Naive thymus-derived CD8-positive, alpha-beta T cell (primary cell): Measurements from ENCODE around the gene GATA5. TPM values are rescaled to one million over a fixed set of nuclear protein-coding genes. Genes with fewer than 3 reads are reported as not detected.

Experiments used
- ATAC-seq, 2 donors: fragments of 150-1000 bp; cut with Tn5 transposase in 1 of 2; sonication (Bioruptor Pico), chemical (Tn5 transposase) in 1 of 2; 1 replicate in 1 of 2; 2 replicates in 1 of 2; pipeline ENCODE4 v1.10.0; 2021; ENCODE audit warnings: mild to moderate bottlenecking in 2 of 2, moderate library complexity in 2 of 2
- POLR2A ChIA-PET: fragments of 350-600 bp; sonication (Branson Sonifier 250); formaldehyde crosslinking; loops from one replicate; lab custom pipeline; 2021; ENCODE audit warnings: antibody characterized with exemption; lab: Charles Lee
- DNase-seq, 10 donors: peaks; one replicate each; pipeline versions ENCODE4 v3.0.0 to v3.0.0-alpha.2; 2020 to 2022
- H3K27ac Mint-ChIP-seq, 10 donors: one replicate each; pipeline ENCODE4 v1.8.0; 2020 to 2022; ENCODE audit warnings: mild to moderate bottlenecking in 10 of 10, mixed read lengths in 10 of 10, moderate library complexity in 4 of 10, inconsistent platforms in 1 of 10
- H3K27me3 Mint-ChIP-seq, 5 donors: one replicate each; pipeline ENCODE4 v1.8.0; 2021 to 2022; ENCODE audit warnings: mixed read lengths in 5 of 5
- H3K36me3 Mint-ChIP-seq, 3 donors: one replicate each; pipeline ENCODE4 v1.8.0; 2020 to 2022; ENCODE audit warnings: mixed read lengths in 3 of 3, mild to moderate bottlenecking in 2 of 3, inconsistent platforms in 1 of 3
- H3K4me1 Mint-ChIP-seq, 4 donors: one replicate each; pipeline ENCODE4 v1.8.0; 2021 to 2022; ENCODE audit warnings: mixed read lengths in 4 of 4
- H3K4me3 Mint-ChIP-seq, 10 donors: one replicate each; pipeline ENCODE4 v1.8.0; 2020 to 2022; ENCODE audit warnings: mild to moderate bottlenecking in 10 of 10, mixed read lengths in 10 of 10, moderate library complexity in 6 of 10, inconsistent platforms in 1 of 10
- H3K9me3 Mint-ChIP-seq, 9 donors: one replicate each; pipeline ENCODE4 v1.8.0; 2020 to 2022; ENCODE audit warnings: mixed read lengths in 9 of 9, mild to moderate bottlenecking in 3 of 9, inconsistent platforms in 1 of 9, moderate library complexity in 1 of 9
- polyA plus RNA-seq, 3 donors: library from polyadenylated mRNA; unstranded; fragments of 300-500 nt; fragmentation: Illumina TruSeq; gene quantifications; one replicate each; pipeline ENCODE4 v1.2.3, GENCODE V29; 2021
- total RNA-seq, 8 experiments: library from RNA in 2 of 8; stranded (reverse) in 2 of 8; gene quantifications; one replicate each; pipeline ENCODE4 v1.2.3 and lab custom pipeline; 2021 to 2026

Gene GATA5
- total and polyA plus RNA-seq, 5 experiments from 2014 or later = not detected

GRCh38 chr20:62417981-62418708 is 57.6 kb downstream of the GATA5 start:
- Mint-ChIP-seq H3K36me3 (no peaks in the 10 kb centered on the region), H3K27me3 (peaks cover 0 to 1% (median 0%) of the 10 kb centered on the region in 5 donors), H3K4me3 (no peak overlapping the region), H3K9me3 (no peaks in the 10 kb centered on the region), H3K27ac (no peak overlapping the region), H3K4me1 (peaks cover 0 to 5% (median under 1%) of the 10 kb centered on the region in 4 donors)
- POLR2A ChIA-PET = no interaction called here
- DNase-seq (no peak), ATAC-seq (no peak)

GRCh38 chr20:62416651-62417637 is 58.9 kb downstream of the GATA5 start:
- Mint-ChIP-seq H3K4me1 (peaks cover 0 to 5% (median under 1%) of the 10 kb centered on the region in 4 donors), H3K27ac (no peak overlapping the region), H3K36me3 (no peaks in the 10 kb centered on the region), H3K9me3 (no peaks in the 10 kb centered on the region), H3K27me3 (peaks cover 0 to 1% (median 0%) of the 10 kb centered on the region in 5 donors), H3K4me3 (no peak overlapping the region)
- ATAC-seq = no peak
- POLR2A ChIA-PET = no interaction called here
- DNase-seq = no peak

GRCh38 chr20:62415354-62416111 is 60.3 kb downstream of the GATA5 start:
- ATAC-seq (no peak), DNase-seq (no peak)
- Mint-ChIP-seq H3K9me3 (no peaks in the 10 kb centered on the region), H3K27me3 (peaks cover 0 to 1% (median 0%) of the 10 kb centered on the region in 5 donors), H3K36me3 (no peaks in the 10 kb centered on the region), H3K4me3 (no peak overlapping the region), H3K27ac (no peak overlapping the region), H3K4me1 (peaks cover 0 to 3% (median under 1%) of the 10 kb centered on the region in 4 donors)
- POLR2A ChIA-PET = no interaction called here

GRCh38 chr20:62413896-62414481 is 61.8 kb downstream of the GATA5 start:
- H3K4me1 Mint-ChIP-seq = peaks cover 6 to 14% (median 10%) of the 10 kb centered on the region in 4 donors
- no peak overlapping the region for H3K27ac Mint-ChIP-seq
- no peaks in the 10 kb centered on the region for H3K9me3 Mint-ChIP-seq
- peaks cover 0 to 5% (median 0%) of the 10 kb centered on the region in 5 donors for H3K27me3 Mint-ChIP-seq
- H3K36me3 Mint-ChIP-seq = no peaks in the 10 kb centered on the region
- POLR2A ChIA-PET = no interaction called here
- DNase-seq = no peak
- ATAC-seq = no peak
- H3K4me3 Mint-ChIP-seq = no peak overlapping the region

Other genes starting within 250 kb of the GATA5 start
- 10 to 100 TPM; 65.8 to 74.5 TPM for gene OSBPL2, start 237.5 kb downstream of the GATA5 start, total RNA-seq
- 10 to 100 TPM; 15.4 to 22.1 (median 15.9) TPM for gene OSBPL2, start 237.5 kb downstream of the GATA5 start, polyA plus RNA-seq
- gene ADRM1, start 173.0 kb downstream of the GATA5 start, total RNA-seq = 10 to 100 TPM; 61.1 to 64.0 TPM
- 10 to 100 TPM; 66.2 to 93.9 (median 68.9) TPM for gene ADRM1, start 173.0 kb downstream of the GATA5 start, polyA plus RNA-seq
- gene LAMA5, start 108.7 kb downstream of the GATA5 start, total RNA-seq = 1 to 10 TPM; 2.5 to 4.0 TPM
- gene LAMA5, start 108.7 kb downstream of the GATA5 start, polyA plus RNA-seq = under 1 TPM in 1 of 3 donors, not detected in 2; 0.27 TPM
- 1,000 to 10,000 TPM; 3,205 to 3,496 TPM for gene RPS21, start 88.9 kb downstream of the GATA5 start, total RNA-seq
- 1,000 to 10,000 TPM; 3,313 to 3,803 (median 3,517) TPM for gene RPS21, start 88.9 kb downstream of the GATA5 start, polyA plus RNA-seq
- gene CABLES2, start 68.7 kb downstream of the GATA5 start, total RNA-seq = 1 to 10 TPM; 6.3 to 6.4 TPM
- gene CABLES2, start 68.7 kb downstream of the GATA5 start, polyA plus RNA-seq = 1 to 10 TPM in 2 of 3 donors, under 1 TPM in 1; 0.83 to 1.7 (median 1.1) TPM
- gene RBBP8NL, start 48.5 kb downstream of the GATA5 start, total RNA-seq = not detected
- gene RBBP8NL, start 48.5 kb downstream of the GATA5 start, polyA plus RNA-seq = not detected
- 1 to 10 TPM; 1.4 TPM for gene SLCO4A1, start 166.5 kb upstream of the GATA5 start, total RNA-seq
- gene SLCO4A1, start 166.5 kb upstream of the GATA5 start, polyA plus RNA-seq = under 1 TPM in 1 of 3 donors, not detected in 2; 0.93 TPM
- not detected for gene NTSR1, start 232.8 kb upstream of the GATA5 start, total RNA-seq
- not detected for gene NTSR1, start 232.8 kb upstream of the GATA5 start, polyA plus RNA-seq